H9 (cell line): ENCODE results near the gene CLPTM1L. TPM values are rescaled to one million over a fixed set of nuclear protein-coding genes. Genes with fewer than 3 reads are reported as not detected.

Source experiments
- DNase-seq: peaks from one replicate; pipeline ENCODE4 v3.0.0-alpha.2; 2017
- H2AFZ ChIP-seq: one replicate; pipeline ENCODE4 v1.6.1; 2013; ENCODE audit warnings: mild to moderate bottlenecking, low read length, control low read depth, moderate library complexity
- H2AK5ac ChIP-seq: 2 replicates; pipeline ENCODE4 v1.6.1; 2013; ENCODE audit warnings: low read length, control low read depth, mixed read lengths; ENCODE audit not compliant: insufficient read length
- H2BK120ac ChIP-seq: one replicate; pipeline ENCODE4 v1.6.1; 2013; ENCODE audit warnings: low read depth, mild to moderate bottlenecking, low read length, control low read depth, inconsistent platforms; ENCODE audit not compliant: poor library complexity, severe bottlenecking
- H2BK12ac ChIP-seq: 2 replicates; pipeline ENCODE4 v1.6.1; 2013; ENCODE audit warnings: low read length, control low read depth, mixed read lengths, low read depth; ENCODE audit not compliant: insufficient read length
- H2BK15ac ChIP-seq: 2 replicates; pipeline ENCODE4 v1.6.1; 2013; ENCODE audit warnings: low read depth, low read length, control low read depth
- H2BK20ac ChIP-seq: one replicate; pipeline ENCODE4 v1.6.1; 2013; ENCODE audit warnings: low read depth, mild to moderate bottlenecking, low read length, control low read depth, inconsistent platforms; ENCODE audit not compliant: poor library complexity, severe bottlenecking
- H2BK5ac ChIP-seq: 2 replicates; pipeline ENCODE4 v1.6.1; 2013; ENCODE audit warnings: low read length, control low read depth, mixed read lengths; ENCODE audit not compliant: insufficient read length
- H3K14ac ChIP-seq: 2 replicates; pipeline ENCODE4 v1.6.1; 2013; ENCODE audit warnings: low read length, control low read depth; ENCODE audit not compliant: insufficient read depth
- H3K18ac ChIP-seq: 2 replicates; pipeline ENCODE4 v1.6.1; 2013; ENCODE audit warnings: low read depth, mild to moderate bottlenecking, mixed read lengths, low read length, control low read depth; ENCODE audit not compliant: insufficient read length
- H3K23ac ChIP-seq: 2 replicates; pipeline ENCODE4 v1.6.1; 2013; ENCODE audit warnings: low read length, control low read depth, mixed read lengths, low read depth; ENCODE audit not compliant: insufficient read length
- H3K23me2 ChIP-seq: 2 replicates; pipeline ENCODE4 v1.6.1; 2013; ENCODE audit warnings: low read depth, mild to moderate bottlenecking, mixed read lengths, low read length, control low read depth; ENCODE audit not compliant: insufficient read length, poor library complexity, severe bottlenecking
- H3K27ac ChIP-seq: 2 replicates; pipeline ENCODE4 v1.5.1; 2013; ENCODE audit warnings: low read length, control low read depth, mixed read lengths, low read depth; ENCODE audit not compliant: insufficient read length
- H3K27me3 ChIP-seq: 2 replicates; pipeline ENCODE4 v1.6.1; 2013; ENCODE audit warnings: low read length, control low read depth, inconsistent platforms; ENCODE audit not compliant: insufficient read depth
- H3K4ac ChIP-seq: 2 replicates; pipeline ENCODE4 v1.6.1; 2013; ENCODE audit warnings: low read depth, mild to moderate bottlenecking, control low read depth, inconsistent platforms, low read length, moderate library complexity
- H3K4me1 ChIP-seq: 2 replicates; pipeline ENCODE4 v1.6.1; 2013; ENCODE audit warnings: low read length, control low read depth, inconsistent platforms; ENCODE audit not compliant: insufficient read depth
- H3K4me2 ChIP-seq: 2 replicates; pipeline ENCODE4 v1.6.1; 2013; ENCODE audit warnings: low read length, control low read depth, mixed read lengths; ENCODE audit not compliant: insufficient read length, insufficient read depth
- H3K56ac ChIP-seq: 2 replicates; pipeline ENCODE4 v1.6.1; 2013; ENCODE audit warnings: low read depth, mild to moderate bottlenecking, mixed read lengths, low read length, control low read depth; ENCODE audit not compliant: insufficient read length
- H3K79me1 ChIP-seq: 2 replicates; pipeline ENCODE4 v1.6.1; 2013; ENCODE audit warnings: low read depth, mild to moderate bottlenecking, moderate library complexity, low read length, control low read depth, inconsistent platforms; ENCODE audit not compliant: insufficient read depth, poor library complexity, severe bottlenecking
- H3K79me2 ChIP-seq: 2 replicates; pipeline ENCODE4 v1.6.1; 2013; ENCODE audit warnings: low read length, control low read depth, inconsistent platforms; ENCODE audit not compliant: insufficient read depth
- H3K9ac ChIP-seq: 2 replicates; pipeline ENCODE4 v1.6.1; 2013; ENCODE audit warnings: low read length, control low read depth, mixed read lengths; ENCODE audit not compliant: insufficient read length; ENCODE audit errors: extremely low read depth
- H3K9me3 ChIP-seq: one replicate; pipeline ENCODE4 v1.6.1; 2013; ENCODE audit warnings: low read depth, low read length, inconsistent platforms; ENCODE audit not compliant: control insufficient read depth
- H3T11ph ChIP-seq: one replicate; pipeline ENCODE4 v1.6.1; 2013; ENCODE audit warnings: mild to moderate bottlenecking, low read length, control low read depth, inconsistent platforms
- H4K20me1 ChIP-seq: one replicate; pipeline ENCODE4 v1.6.1; 2013; ENCODE audit not compliant: control insufficient read depth, insufficient read length, insufficient read depth
- H4K5ac ChIP-seq: 2 replicates; pipeline ENCODE4 v1.6.1; 2013; ENCODE audit warnings: low read depth, mild to moderate bottlenecking, mixed read lengths, low read length, control low read depth; ENCODE audit not compliant: insufficient read length
- H4K8ac ChIP-seq: replicated peaks from 2 replicates; pipeline ENCODE4 v1.6.1; 2013; ENCODE audit warnings: low read length, control low read depth, mixed read lengths, low read depth; ENCODE audit not compliant: insufficient read length
- H4K91ac ChIP-seq: 2 replicates; pipeline ENCODE4 v1.6.1; 2013; ENCODE audit warnings: low read depth, mild to moderate bottlenecking, moderate library complexity, mixed read lengths, low read length, control low read depth; ENCODE audit not compliant: insufficient read length
- H3K27ac Mint-ChIP-seq, 3 experiments: 2 replicates in 2 of 3; 3 replicates in 1 of 3; pipeline ENCODE4 v1.8.0; 2020 to 2021; ENCODE audit warnings: mixed read lengths in 3 of 3, mild to moderate bottlenecking in 1 of 3, moderate library complexity in 1 of 3
- H3K27me3 Mint-ChIP-seq: 2 replicates; pipeline ENCODE4 v1.8.0; 2021; ENCODE audit warnings: low read depth, mild to moderate bottlenecking, moderate library complexity, mixed read lengths
- H3K36me3 Mint-ChIP-seq, 3 experiments: 2 replicates in 2 of 3; 3 replicates in 1 of 3; pipeline ENCODE4 v1.8.0; 2020 to 2021; ENCODE audit warnings: low read depth in 3 of 3, mixed read lengths in 3 of 3; ENCODE audit not compliant: insufficient read depth in 1 of 3
- H3K4me1 Mint-ChIP-seq, 2 experiments: 2 replicates each; pipeline ENCODE4 v1.8.0; 2020; ENCODE audit warnings: mixed read lengths in 2 of 2
- H3K4me3 Mint-ChIP-seq, 2 experiments: 2 replicates in 1 of 2; 3 replicates in 1 of 2; pipeline ENCODE4 v1.8.0; 2020 to 2021; ENCODE audit warnings: mild to moderate bottlenecking in 2 of 2, mixed read lengths in 2 of 2, moderate library complexity in 1 of 2
- H3K9me3 Mint-ChIP-seq, 2 experiments: 2 replicates in 1 of 2; 3 replicates in 1 of 2; pipeline ENCODE4 v1.8.0; 2020; ENCODE audit warnings: mild to moderate bottlenecking in 2 of 2, mixed read lengths in 2 of 2, moderate library complexity in 1 of 2
- CTCF ChIP-seq: fragments of 200-600 bp; sonication (generic); conservative IDR thresholded peaks from 3 replicates; pipeline ENCODE4 v1.8.0; 2021; ENCODE audit warnings: antibody characterized with exemption, mild to moderate bottlenecking
- WGBS: extraction: QIAGEN DNeasy Blood & Tissue Kit; methylation state at CpG from one replicate; pipeline ENCODE4 v1.1.7; 2013; ENCODE audit warnings: missing lambda C conversion rate, low lambda C conversion rate, mixed read lengths; ENCODE audit not compliant: insufficient read length; ENCODE audit errors: extremely low coverage; 5-methylcytosine and 5-hydroxymethylcytosine counted together
- total RNA-seq: library from RNA; stranded (reverse); gene quantifications from 2 replicates; pipeline ENCODE4 v1.2.1, GENCODE V29; 2021

Gene CLPTM1L
- total RNA-seq, 1 experiment from 2014 or later = 108 TPM

- Histone ChIP-seq H3K23me2 (no peaks in the 10 kb centered on the region), H2BK120ac (no peak overlapping the region), H3K27me3 (no peaks in the 10 kb centered on the region), H2BK15ac (no peak overlapping the region), H3K4me2 (no peak overlapping the region), H3K23ac (no peak overlapping the region), H3K79me2 (no peaks in the 10 kb centered on the region), H4K91ac (no peak overlapping the region), H3K9ac (no peak overlapping the region), H3K56ac (no peak overlapping the region), H3K79me1 (no peaks in the 10 kb centered on the region), H2BK20ac (no peak overlapping the region), H3T11ph (no peak overlapping the region), H2BK5ac (no peak overlapping the region), H3K18ac (no peak overlapping the region), H3K27ac (no peak overlapping the region), H3K9me3 (no peaks in the 10 kb centered on the region), H4K8ac (no peak overlapping the region), H2AK5ac (no peak overlapping the region), H4K20me1 (no peaks in the 10 kb centered on the region), H4K5ac (no peak overlapping the region), H2AFZ (no peak overlapping the region), H3K14ac (no peak overlapping the region), H2BK12ac (no peak overlapping the region), H3K4ac (no peak overlapping the region), H3K4me1 (no peaks in the 10 kb centered on the region)
- no peak for DNase-seq
- WGBS = 100% methylated on average over 1 of the region's 11 CpGs
- H3K4me3 Mint-ChIP-seq = no peak overlapping the region
- H3K36me3 Mint-ChIP-seq = peaks cover 64 to 85% (median 83%) of the 10 kb centered on the region in 3 experiments
- peaks cover 5% of the 10 kb centered on the region in 2 experiments; a peak in 2 of 4 replicates for H3K4me1 Mint-ChIP-seq
- H3K9me3 Mint-ChIP-seq = no peaks in the 10 kb centered on the region; a peak in 1 of 5 replicates
- no peak for TF ChIP-seq CTCF
- H3K27ac Mint-ChIP-seq = no peak overlapping the region
- no peaks in the 10 kb centered on the region for H3K27me3 Mint-ChIP-seq
Measured at GRCh38 chr5:1332461-1333001, 12.4 kb downstream of the CLPTM1L start.
